GM18868 (cell line): ENCODE data around the gene KIF3C.
A peak's percentile ranks its signal among the peaks of the same experiment; 100 is the strongest.

ENCODE experiments used
- ATAC-seq: cut with Tn5 transposase; IDR thresholded peaks from one replicate; pipeline ENCODE4 v1.9.1; 2021; ENCODE audit warnings: mild to moderate bottlenecking, moderate library complexity; ENCODE audit not compliant: unreplicated experiment

The KIF3C gene

DNA sequence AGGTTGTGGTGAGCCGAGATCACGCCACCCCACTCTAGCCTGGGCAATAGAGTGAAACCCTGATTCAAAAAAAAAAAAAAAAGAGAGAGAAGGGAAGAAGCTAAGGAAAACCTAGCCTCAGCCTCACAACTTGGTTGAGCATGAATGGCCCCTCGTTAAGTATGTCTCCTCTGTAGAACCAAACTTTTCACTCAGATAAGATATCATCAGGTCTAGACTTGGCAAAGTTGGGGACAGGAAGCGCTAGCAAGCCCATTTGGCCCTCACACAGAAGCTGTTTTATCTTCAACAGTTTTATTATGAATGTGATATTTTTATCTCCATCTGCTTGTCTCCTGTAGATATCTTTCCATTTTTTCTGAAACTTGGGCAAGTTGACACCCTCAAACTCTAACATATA, 100.5 kb downstream of the KIF3C start:
- ATAC-seq = no peak

DNA sequence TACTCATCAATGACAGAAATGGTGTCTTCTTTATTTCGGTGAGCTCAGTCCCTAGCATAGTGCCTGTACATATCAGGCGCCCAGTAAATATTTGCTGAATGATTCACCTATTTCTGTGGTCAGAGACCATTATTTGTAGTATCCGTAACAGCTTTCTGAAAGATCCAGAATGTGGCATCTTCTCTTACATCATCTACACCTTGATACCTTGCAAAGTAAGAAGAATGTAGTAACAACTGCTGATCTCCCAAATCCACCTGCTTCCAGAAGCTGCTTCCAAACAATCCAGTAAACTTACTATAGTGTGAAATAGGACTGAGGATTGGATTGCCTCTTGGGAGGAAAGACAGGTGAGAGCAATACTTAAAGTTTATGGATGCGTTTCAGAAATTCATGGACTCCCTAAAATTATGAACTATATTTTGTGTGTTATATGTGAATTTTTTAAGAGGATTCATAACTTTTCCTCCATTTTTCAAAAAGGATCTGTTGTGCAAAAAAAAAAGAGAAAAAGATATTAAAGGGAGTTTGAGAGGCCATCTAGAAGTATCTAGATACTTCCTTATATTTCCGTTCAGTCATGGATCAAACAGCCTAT, 103.1 kb downstream of the KIF3C start:
- ATAC-seq = no peak

DNA sequence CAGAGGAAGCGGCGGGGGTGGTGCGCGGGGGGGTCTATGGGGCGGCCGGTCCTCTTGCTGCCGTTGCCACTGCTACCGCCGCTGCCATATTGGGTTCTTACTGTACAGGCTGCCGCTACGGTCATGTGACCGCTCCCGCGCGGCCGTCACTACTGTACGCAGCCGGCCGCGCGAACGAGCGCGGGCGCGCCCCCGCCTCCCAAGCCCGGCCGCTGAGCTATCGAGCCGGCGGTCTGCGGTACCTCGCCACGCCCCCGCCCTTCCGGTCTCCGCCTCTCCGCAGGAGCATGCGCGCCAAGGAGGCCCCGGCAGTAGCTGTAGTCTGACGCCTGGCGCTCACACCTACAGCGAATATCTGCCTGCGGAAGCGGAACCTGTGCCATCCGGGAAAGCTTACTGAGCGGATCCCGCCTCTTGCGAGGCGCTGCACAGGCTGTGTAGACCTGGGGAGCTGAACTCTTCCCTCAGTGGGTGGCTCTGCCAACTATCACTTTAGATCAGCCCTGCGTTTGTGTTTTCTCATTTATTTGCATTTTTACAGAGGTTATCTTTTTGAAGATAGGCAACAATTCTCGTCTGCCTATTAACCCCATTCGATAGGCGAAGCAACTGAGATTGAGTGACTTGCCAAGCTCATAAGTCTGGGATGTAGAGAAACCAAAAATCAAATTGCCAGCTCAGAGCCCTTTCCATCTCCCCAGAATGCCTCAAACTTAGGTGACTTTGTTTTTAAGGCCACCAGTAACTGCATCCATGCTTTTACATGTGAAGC, 103.8 kb downstream of the KIF3C start, which contains the start of gene ASXL2:
Gene ASXL2 (minus strand): TSS at position 127 of the 772 bp plus-strand sequence. CDS start 265 bp downstream, outside the sequence.
- peak; percentile 88 for ATAC-seq

DNA sequence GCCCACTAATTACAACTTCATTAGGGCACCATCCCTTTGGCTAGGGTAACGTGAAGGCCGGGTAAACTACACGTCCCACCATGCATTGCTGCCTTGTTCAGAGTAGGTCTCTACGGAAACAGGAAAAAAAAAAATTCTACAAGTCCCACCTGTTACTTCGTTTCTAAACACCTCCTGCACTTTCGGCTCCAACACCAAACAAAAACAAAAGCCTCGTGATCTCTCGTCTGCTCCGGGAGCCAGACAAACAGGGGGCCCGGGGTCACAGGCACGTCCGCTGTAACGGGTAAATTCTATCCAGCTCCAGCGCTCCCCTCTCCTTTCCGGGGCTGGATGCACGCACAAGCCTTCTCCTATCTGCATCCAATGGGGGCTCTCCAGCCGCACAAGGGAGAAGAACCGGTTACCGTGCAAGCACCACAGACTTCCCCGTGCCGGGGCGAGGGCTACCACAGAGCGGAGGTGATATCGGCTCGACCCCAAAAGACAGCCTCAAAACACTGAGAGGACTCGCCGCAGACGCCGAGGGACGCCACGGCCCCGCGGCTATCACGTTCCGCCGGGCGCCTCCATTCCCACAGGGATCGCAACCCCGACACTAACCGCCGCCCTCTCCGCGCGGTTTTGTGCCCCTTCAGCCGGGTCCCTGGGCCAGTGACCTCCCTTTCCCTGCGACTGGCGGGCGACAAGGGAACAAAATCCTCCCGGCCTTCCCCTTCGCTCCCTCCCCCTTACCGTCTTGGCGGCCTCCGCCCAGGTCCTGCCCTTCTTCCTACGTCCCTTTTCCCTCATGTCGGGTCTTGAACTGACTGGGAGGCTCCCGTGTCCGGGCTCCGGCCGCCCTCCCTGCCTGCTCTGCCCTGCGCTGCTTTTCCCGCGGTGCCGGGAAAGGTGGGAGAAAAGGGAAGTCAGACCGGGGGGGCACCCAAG, 104.6 kb downstream of the KIF3C start:
- peak; percentile 51 for ATAC-seq
